Activated CD4-positive, alpha-beta T cell treated with anti-CD3 and anti-CD28 coated beads for 36 hours (primary cell): ENCODE results near the gene GCAT. TPM values are rescaled to one million over a fixed set of nuclear protein-coding genes. Genes with fewer than 3 reads are reported as not detected.

Experiments used
- ATAC-seq: fragments of 200-7000 bp; cut with Tn5 transposase; one replicate; pipeline ENCODE4 v1.10.0; 2021; ENCODE audit warnings: mild to moderate bottlenecking, moderate library complexity
- CTCF ChIA-PET: fragments of 350-600 bp; sonication (Branson Sonifier 250); formaldehyde crosslinking; loops from one replicate; lab custom pipeline; 2021; ENCODE audit warnings: antibody characterized with exemption; lab: Charles Lee
- POLR2A ChIA-PET: fragments of 350-600 bp; sonication (Branson Sonifier 250); formaldehyde crosslinking; loops from one replicate; lab custom pipeline; 2021; ENCODE audit warnings: antibody characterized with exemption, inconsistent platforms; lab: Charles Lee
- DNase-seq: peaks from one replicate; pipeline ENCODE4 v3.0.0-alpha.2; 2020
- H3K27ac Mint-ChIP-seq: one replicate; pipeline ENCODE4 v1.8.0; 2021; ENCODE audit warnings: mixed read lengths
- H3K27me3 Mint-ChIP-seq: one replicate; pipeline ENCODE4 v1.8.0; 2021; ENCODE audit warnings: mixed read lengths
- H3K36me3 Mint-ChIP-seq: one replicate; pipeline ENCODE4 v1.8.0; 2021; ENCODE audit warnings: low read depth, mixed read lengths
- H3K4me1 Mint-ChIP-seq: one replicate; pipeline ENCODE4 v1.8.0; 2021; ENCODE audit warnings: mixed read lengths
- H3K4me3 Mint-ChIP-seq: one replicate; pipeline ENCODE4 v1.8.0; 2021; ENCODE audit warnings: mild to moderate bottlenecking, moderate library complexity, mixed read lengths
- H3K9me3 Mint-ChIP-seq: one replicate; pipeline ENCODE4 v1.8.0; 2021; ENCODE audit warnings: low read depth, mixed read lengths
- intact Hi-C, 2 experiments: fragments of 100-400 bp; cut with DNase I in 1 of 2; cut with micrococcal nuclease in 1 of 2; formaldehyde crosslinking; loops; one replicate each; pipeline versions ENCODE4 v1.14.2 to v1.15.1; 2022 to 2024; cut with DNase I, micrococcal nuclease
- total RNA-seq, 2 experiments: library from RNA; stranded (reverse); gene quantifications; one replicate each; pipeline ENCODE4 v1.2.3, GENCODE V29; 2021

The GCAT gene
- total RNA-seq, 2 experiments from 2014 or later, result 21.3 to 22.4 TPM

GRCh38 chr22:37769056-37769455, 38.7 kb upstream of the GCAT start:
- no peaks in the 10 kb centered on the region for H3K4me1 Mint-ChIP-seq
- intact Hi-C loops, result no loop called here
- H3K4me3 Mint-ChIP-seq, result no peak overlapping the region
- H3K36me3 Mint-ChIP-seq, result peaks cover 7% of the 10 kb centered on the region
- ChIA-PET POLR2A (no interaction called here), CTCF (no interaction called here)
- H3K9me3 Mint-ChIP-seq, result no peaks in the 10 kb centered on the region
- ATAC-seq (no peak), DNase-seq (no peak)
- H3K27ac Mint-ChIP-seq, result no peak overlapping the region
- H3K27me3 Mint-ChIP-seq, result no peaks in the 10 kb centered on the region

- CTCF ChIA-PET, result no interaction called here
- H3K4me1 Mint-ChIP-seq, result no peaks in the 10 kb centered on the region
- H3K36me3 Mint-ChIP-seq, result peaks cover 4% of the 10 kb centered on the region
- intact Hi-C loops, result no loop called here
- no peaks in the 10 kb centered on the region for H3K27me3 Mint-ChIP-seq
- no peak overlapping the region for H3K27ac Mint-ChIP-seq
- H3K9me3 Mint-ChIP-seq, result no peaks in the 10 kb centered on the region
- no peak for ATAC-seq
- no peak for DNase-seq
- H3K4me3 Mint-ChIP-seq, result no peak overlapping the region
- POLR2A ChIA-PET, result no interaction called here
These were observed 36.7 kb upstream of the GCAT start for GRCh38 chr22:37771081-37771480.

- DNase-seq, result no peak
- intact Hi-C loops, result no loop called here
- no peak overlapping the region for H3K4me3 Mint-ChIP-seq
- H3K9me3 Mint-ChIP-seq, result no peaks in the 10 kb centered on the region
- peaks cover 4% of the 10 kb centered on the region for H3K36me3 Mint-ChIP-seq
- no peak overlapping the region for H3K27ac Mint-ChIP-seq
- ATAC-seq, result no peak
- ChIA-PET CTCF (interaction anchor here (0.6 kb wide), 1 partner anchor 92 kb away, joined by 4 read pairs; no protein-coding TSS in a partner anchor), POLR2A (no interaction called here)
- H3K4me1 Mint-ChIP-seq, result no peaks in the 10 kb centered on the region
- no peaks in the 10 kb centered on the region for H3K27me3 Mint-ChIP-seq
These were observed 35.9 kb upstream of the GCAT start for GRCh38 chr22:37771702-37772427.

GRCh38 chr22:37774728-37775127, 33.0 kb upstream of the GCAT start:
- ChIA-PET POLR2A (no interaction called here), CTCF (no interaction called here)
- ATAC-seq (no peak), DNase-seq (no peak)
- Mint-ChIP-seq H3K36me3 (peaks cover 4% of the 10 kb centered on the region), H3K9me3 (no peaks in the 10 kb centered on the region), H3K27me3 (no peaks in the 10 kb centered on the region), H3K27ac (no peak overlapping the region), H3K4me1 (no peaks in the 10 kb centered on the region), H3K4me3 (no peak overlapping the region)
- intact Hi-C loops, result no loop called here

- Mint-ChIP-seq H3K4me1 (no peaks in the 10 kb centered on the region), H3K27me3 (no peaks in the 10 kb centered on the region), H3K36me3 (peaks cover 3% of the 10 kb centered on the region), H3K27ac (no peak overlapping the region), H3K4me3 (no peak overlapping the region), H3K9me3 (no peaks in the 10 kb centered on the region)
- POLR2A ChIA-PET, result interaction anchor here (0.6 kb wide), 2 partner anchors 61 to 1493 kb away, joined by 6 to 9 read pairs; no protein-coding TSS in a partner anchor
- ATAC-seq, result no peak
- intact Hi-C loops, result no loop called here
- no peak for DNase-seq
- CTCF ChIA-PET, result interaction anchor here (0.6 kb wide), 1 partner anchor 12 kb away, joined by 4 read pairs; no protein-coding TSS in a partner anchor
These were observed 31.7 kb upstream of the GCAT start for GRCh38 chr22:37775785-37776638.

GRCh38 chr22:37776639-37777005, 31.1 kb upstream of the GCAT start:
- Mint-ChIP-seq H3K9me3 (no peaks in the 10 kb centered on the region), H3K36me3 (peaks cover 3% of the 10 kb centered on the region), H3K27ac (no peak overlapping the region), H3K4me1 (no peaks in the 10 kb centered on the region), H3K27me3 (no peaks in the 10 kb centered on the region), H3K4me3 (no peak overlapping the region)
- POLR2A ChIA-PET, result no interaction called here
- no peak for ATAC-seq
- intact Hi-C loops, result no loop called here
- no peak for DNase-seq
- CTCF ChIA-PET, result interaction anchor here (0.6 kb wide), 1 partner anchor 12 kb away, joined by 4 read pairs; no protein-coding TSS in a partner anchor

- Mint-ChIP-seq H3K4me1 (no peaks in the 10 kb centered on the region), H3K4me3 (no peak overlapping the region), H3K9me3 (no peaks in the 10 kb centered on the region), H3K36me3 (peaks cover 3% of the 10 kb centered on the region), H3K27ac (no peak overlapping the region), H3K27me3 (no peaks in the 10 kb centered on the region)
- ATAC-seq, result no peak
- POLR2A ChIA-PET, result no interaction called here
- no peak for DNase-seq
- CTCF ChIA-PET, result no interaction called here
- intact Hi-C loops, result no loop called here
These were observed 30.5 kb upstream of the GCAT start for GRCh38 chr22:37777122-37777687.

- ChIA-PET CTCF (interaction anchor here (0.6 kb wide), 1 partner anchor 301 kb away, joined by 3 read pairs; no protein-coding TSS in a partner anchor), POLR2A (no interaction called here)
- no peak for DNase-seq
These were observed 29.2 kb upstream of the GCAT start for GRCh38 chr22:37778370-37779009.

GRCh38 chr22:37781434-37782059, 26.2 kb upstream of the GCAT start:
- DNase-seq, result no peak
- Mint-ChIP-seq H3K4me1 (no peaks in the 10 kb centered on the region), H3K27ac (no peak overlapping the region), H3K4me3 (no peak overlapping the region), H3K36me3 (no peaks in the 10 kb centered on the region), H3K27me3 (peaks cover 2% of the 10 kb centered on the region), H3K9me3 (no peaks in the 10 kb centered on the region)
- intact Hi-C loops, result no loop called here
- no peak for ATAC-seq
- ChIA-PET POLR2A (no interaction called here), CTCF (interaction anchor here (1.4 kb wide), 1 partner anchor 187 kb away, joined by 4 read pairs; no protein-coding TSS in a partner anchor)

More at GRCh38 chr22:37778370-37779009, 29.2 kb upstream of the GCAT start:
- intact Hi-C loops, result no loop called here
- H3K36me3 Mint-ChIP-seq, result no peaks in the 10 kb centered on the region
- no peak for ATAC-seq
- no peak overlapping the region for H3K27ac Mint-ChIP-seq
- no peaks in the 10 kb centered on the region for H3K27me3 Mint-ChIP-seq
- H3K4me1 Mint-ChIP-seq, result no peaks in the 10 kb centered on the region
- no peaks in the 10 kb centered on the region for H3K9me3 Mint-ChIP-seq
- H3K4me3 Mint-ChIP-seq, result no peak overlapping the region

- DNase-seq (no peak), ATAC-seq (no peak)
- Mint-ChIP-seq H3K9me3 (no peaks in the 10 kb centered on the region), H3K27ac (no peak overlapping the region), H3K4me1 (no peaks in the 10 kb centered on the region), H3K36me3 (no peaks in the 10 kb centered on the region), H3K27me3 (peaks cover 2% of the 10 kb centered on the region), H3K4me3 (no peak overlapping the region)
- POLR2A ChIA-PET, result no interaction called here
- CTCF ChIA-PET, result interaction anchor here (0.7 kb wide), 1 partner anchor 115 kb away, joined by 3 read pairs; no protein-coding TSS in a partner anchor
- intact Hi-C loops, result no loop called here
These were observed 25.2 kb upstream of the GCAT start for GRCh38 chr22:37782340-37783168.
